HCEC 1CT (cell line): ENCODE measurements around the gene HEY2.
"Not testable (repeated sequence)": the region's sequence is repeated elsewhere in the genome, so short reads cannot be mapped to it uniquely, and the experiment has no call there.

ENCODE experiments used
- DNase-seq: peaks from one replicate; pipeline ENCODE4 v3.0.0-alpha.2; 2017

The HEY2 gene

GRCh38 chr6:125797886-125798444 is 48.5 kb downstream of the HEY2 start:
- DNase-seq: no peak

GRCh38 chr6:125798734-125799508 is 49.5 kb downstream of the HEY2 start:
- DNase-seq: no peak

- no peak for DNase-seq
Observed at GRCh38 chr6:125802383-125802782, 53.0 kb downstream of the HEY2 start.

- no peak for DNase-seq
Observed at GRCh38 chr6:125802943-125803377, 53.5 kb downstream of the HEY2 start.

GRCh38 chr6:125804264-125804663 is 54.8 kb downstream of the HEY2 start:
- DNase-seq: no peak

GRCh38 chr6:125804866-125805425 is 55.5 kb downstream of the HEY2 start:
- not testable (repeated sequence) for DNase-seq

- DNase-seq: no peak
Observed at GRCh38 chr6:125806813-125807212, 57.4 kb downstream of the HEY2 start.

- no peak for DNase-seq
Observed at GRCh38 chr6:125807293-125807692, 57.9 kb downstream of the HEY2 start.

GRCh38 chr6:125808060-125808459 is 58.6 kb downstream of the HEY2 start:
- DNase-seq: no peak

GRCh38 chr6:125808591-125808990 is 59.2 kb downstream of the HEY2 start:
- no peak for DNase-seq

- no peak for DNase-seq
Observed at GRCh38 chr6:125809570-125810170, 60.2 kb downstream of the HEY2 start.

GRCh38 chr6:125810445-125810844 is 61.0 kb downstream of the HEY2 start:
- no peak for DNase-seq
